ENCODE measurements around the gene CASQ1. TPM values are rescaled to one million over a fixed set of nuclear protein-coding genes. Genes with fewer than 3 reads are reported as not detected.
A peak's percentile ranks its signal among the peaks of the same experiment; 100 is the strongest.

Gene CASQ1
- total RNA-seq, 2 donors from 2014 or later: not detected

DNA sequence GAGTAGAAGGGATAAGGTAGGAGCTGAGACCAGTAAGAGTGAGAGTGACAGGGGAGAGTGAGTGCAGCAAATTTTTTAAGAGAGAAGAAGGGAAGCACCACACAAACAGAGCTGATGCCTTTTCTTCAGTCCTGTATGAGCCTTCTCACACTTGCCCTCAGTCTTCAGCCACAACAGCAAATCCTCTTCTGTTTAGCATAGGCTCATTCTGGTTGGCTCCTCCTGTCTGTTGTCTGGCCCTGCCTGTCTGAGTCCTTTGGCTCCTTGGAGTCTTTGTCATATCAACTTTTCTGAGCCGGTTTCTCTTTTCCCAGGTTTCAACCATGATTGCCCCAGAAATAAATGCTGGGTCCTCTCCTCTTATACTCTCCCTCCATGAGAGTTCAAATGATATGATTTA is 12.7 kb upstream of the CASQ1 start:
- no peak for ATAC-seq

DNA sequence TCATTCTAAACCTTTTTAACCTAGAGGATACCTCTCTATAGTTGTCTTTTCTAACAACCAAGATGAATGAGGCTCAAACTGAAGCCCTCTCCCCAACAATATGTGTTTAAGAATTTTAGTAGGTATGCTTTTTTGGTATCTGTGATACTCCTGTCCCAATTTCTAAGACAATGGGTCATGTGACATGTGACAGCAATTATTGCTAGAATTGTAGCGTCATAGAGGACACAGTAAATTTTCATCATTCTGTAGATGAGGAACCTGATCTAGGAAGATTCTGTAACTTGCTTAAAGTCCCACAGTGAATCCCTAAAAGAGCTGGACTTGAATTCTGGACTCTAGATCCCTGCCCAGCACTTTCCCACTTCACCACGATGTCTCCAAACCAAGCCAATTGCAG is 11.6 kb upstream of the CASQ1 start:
- peaks cover 5% of the 10 kb centered on the region for H3K4me1 Mint-ChIP-seq
- ATAC-seq (no peak), DNase-seq (no peak)
- peaks cover 2% of the 10 kb centered on the region for H3K36me3 Mint-ChIP-seq (ENCODE audit: low read depth)
- no peak overlapping the region for H3K4me3 Mint-ChIP-seq
- no peaks in the 10 kb centered on the region for H3K9me3 ChIP-seq (ENCODE audit: control insufficient read depth, low read length, poor library complexity, severe bottlenecking)
- H3K27me3 Mint-ChIP-seq: peaks cover 61% of the 10 kb centered on the region
- no peak overlapping the region for H3K27ac Mint-ChIP-seq

More for the DNA sequence above, 12.7 kb upstream of the CASQ1 start:
- Mint-ChIP-seq H3K4me1 (peaks cover 10% of the 10 kb centered on the region), H3K4me3 (no peak overlapping the region), H3K27me3 (peaks cover 65% of the 10 kb centered on the region), H3K27ac (no peak overlapping the region), H3K36me3 (ENCODE audit: low read depth) (peaks cover 2% of the 10 kb centered on the region)
- no peak for DNase-seq
- no peaks in the 10 kb centered on the region for H3K9me3 ChIP-seq (ENCODE audit: control insufficient read depth, low read length, poor library complexity, severe bottlenecking)

DNA sequence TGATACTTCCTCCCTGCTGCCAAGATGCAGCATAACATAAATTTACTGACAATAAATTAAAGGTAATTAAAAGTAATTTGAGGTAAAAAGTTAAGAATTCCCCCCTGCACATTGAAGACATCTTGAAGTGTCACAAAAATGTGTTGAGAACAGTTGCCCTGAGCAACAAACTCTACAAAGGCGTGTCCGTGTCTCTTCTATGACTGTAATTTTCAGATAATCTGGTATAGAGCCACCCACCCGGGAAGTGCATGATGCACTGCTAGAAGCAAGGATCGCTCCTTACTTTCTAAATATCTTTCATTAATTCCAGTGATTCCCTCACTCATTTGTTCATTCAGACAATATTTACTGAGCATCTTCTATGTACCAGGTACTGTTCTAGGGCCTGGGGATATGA is 11.0 kb upstream of the CASQ1 start:
- no peak for ATAC-seq
- no peaks in the 10 kb centered on the region for H3K9me3 ChIP-seq (ENCODE audit: control insufficient read depth, low read length, poor library complexity, severe bottlenecking)
- no peak for DNase-seq
- Mint-ChIP-seq H3K36me3 (ENCODE audit: low read depth) (peaks cover 2% of the 10 kb centered on the region), H3K27ac (no peak overlapping the region), H3K4me1 (peaks cover 4% of the 10 kb centered on the region), H3K27me3 (peaks cover 55% of the 10 kb centered on the region), H3K4me3 (no peak overlapping the region)

DNA sequence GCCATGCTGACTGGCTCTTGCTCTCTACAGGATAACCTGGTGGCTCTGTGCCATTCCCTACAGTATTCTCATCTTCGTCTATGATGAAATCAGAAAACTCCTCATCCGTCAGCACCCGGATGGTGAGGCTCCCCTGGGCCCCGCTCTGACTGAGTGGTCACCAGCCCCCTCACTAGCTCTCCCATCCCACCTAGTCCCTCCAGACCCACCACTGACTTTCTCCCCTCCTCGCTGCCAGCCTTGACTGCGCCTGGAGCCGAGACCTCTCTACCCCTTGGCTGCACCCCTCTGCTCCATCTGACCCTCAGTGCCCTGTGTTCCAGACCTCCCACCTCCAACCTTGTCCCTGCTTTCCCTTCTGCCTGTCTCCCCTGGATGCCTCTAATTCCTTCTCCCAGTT is 4.1 kb upstream of the CASQ1 start:
- Mint-ChIP-seq H3K27me3 (peaks cover 34% of the 10 kb centered on the region), H3K36me3 (ENCODE audit: low read depth) (peaks cover 5% of the 10 kb centered on the region), H3K4me1 (peaks cover 4% of the 10 kb centered on the region), H3K27ac (peak overlapping the region; percentile 43), H3K4me3 (no peak overlapping the region)
- no peak for ATAC-seq
- no peak for DNase-seq
- no peaks in the 10 kb centered on the region for H3K9me3 ChIP-seq (ENCODE audit: control insufficient read depth, low read length, poor library complexity, severe bottlenecking)

DNA sequence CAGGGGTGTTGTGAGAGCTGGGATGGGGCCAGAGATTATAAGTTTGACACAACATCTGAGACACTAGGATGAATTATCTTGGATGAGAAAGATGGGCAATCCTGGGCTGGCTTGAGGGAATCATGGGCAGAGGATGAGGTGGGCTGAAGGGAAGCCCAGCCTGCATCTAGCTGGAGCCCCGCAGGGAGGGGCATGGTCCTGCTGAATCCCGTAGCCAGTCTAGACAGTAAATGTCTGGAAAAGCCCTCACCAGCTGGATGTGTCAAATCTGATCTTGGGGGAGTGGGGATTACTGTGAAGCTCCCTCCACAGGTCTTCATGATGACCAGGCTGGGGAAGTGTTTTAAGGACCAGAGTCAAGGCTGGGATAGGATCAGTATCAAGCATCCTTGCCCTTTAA is 3.6 kb upstream of the CASQ1 start:
- H3K36me3 Mint-ChIP-seq (ENCODE audit: low read depth): peaks cover 5% of the 10 kb centered on the region
- DNase-seq (no peak), ATAC-seq (no peak)
- H3K9me3 ChIP-seq (ENCODE audit: control insufficient read depth, low read length, poor library complexity, severe bottlenecking): no peaks in the 10 kb centered on the region
- H3K27me3 Mint-ChIP-seq: peaks cover 30% of the 10 kb centered on the region
- H3K27ac Mint-ChIP-seq: peak overlapping the region; percentile 43
- peaks cover 4% of the 10 kb centered on the region for H3K4me1 Mint-ChIP-seq
- no peak overlapping the region for H3K4me3 Mint-ChIP-seq

DNA sequence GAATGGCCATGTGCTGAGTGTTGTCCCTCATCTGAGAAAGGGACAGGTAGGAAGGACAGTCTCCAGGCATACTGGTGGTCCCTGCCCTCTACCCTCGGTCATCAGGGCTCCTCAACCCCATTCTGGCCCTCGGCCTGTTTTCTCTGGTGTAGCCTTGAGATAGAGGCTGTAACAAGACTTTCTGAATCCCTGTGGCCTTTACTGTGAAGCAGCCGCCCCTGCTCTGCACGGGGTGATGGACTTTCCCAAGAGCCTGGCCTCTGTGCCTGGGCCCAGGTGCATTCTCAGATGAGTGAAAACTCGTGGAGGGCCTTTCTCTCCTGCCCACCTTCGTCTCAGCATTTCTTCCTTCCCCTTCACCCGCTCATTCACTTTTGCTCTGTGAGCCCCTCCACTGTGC is 3.0 kb upstream of the CASQ1 start:
- DNase-seq (no peak), ATAC-seq (no peak)
- Mint-ChIP-seq H3K4me1 (peaks cover 2% of the 10 kb centered on the region), H3K36me3 (ENCODE audit: low read depth) (peaks cover 3% of the 10 kb centered on the region), H3K4me3 (no peak overlapping the region), H3K27ac (no peak overlapping the region), H3K27me3 (peaks cover 26% of the 10 kb centered on the region)
- H3K9me3 ChIP-seq (ENCODE audit: control insufficient read depth, low read length, poor library complexity, severe bottlenecking): no peaks in the 10 kb centered on the region

GRCh38 chr1:160188341-160188740 is 2.0 kb upstream of the CASQ1 start:
- H3K27ac Mint-ChIP-seq: no peak overlapping the region
- peaks cover 3% of the 10 kb centered on the region for H3K36me3 Mint-ChIP-seq (ENCODE audit: low read depth)
- ATAC-seq (no peak), DNase-seq (no peak)
- no peak overlapping the region for H3K4me3 Mint-ChIP-seq
- H3K9me3 ChIP-seq (ENCODE audit: control insufficient read depth, low read length, poor library complexity, severe bottlenecking): no peaks in the 10 kb centered on the region
- peaks cover 19% of the 10 kb centered on the region for H3K27me3 Mint-ChIP-seq
- peaks cover 2% of the 10 kb centered on the region for H3K4me1 Mint-ChIP-seq

DNA sequence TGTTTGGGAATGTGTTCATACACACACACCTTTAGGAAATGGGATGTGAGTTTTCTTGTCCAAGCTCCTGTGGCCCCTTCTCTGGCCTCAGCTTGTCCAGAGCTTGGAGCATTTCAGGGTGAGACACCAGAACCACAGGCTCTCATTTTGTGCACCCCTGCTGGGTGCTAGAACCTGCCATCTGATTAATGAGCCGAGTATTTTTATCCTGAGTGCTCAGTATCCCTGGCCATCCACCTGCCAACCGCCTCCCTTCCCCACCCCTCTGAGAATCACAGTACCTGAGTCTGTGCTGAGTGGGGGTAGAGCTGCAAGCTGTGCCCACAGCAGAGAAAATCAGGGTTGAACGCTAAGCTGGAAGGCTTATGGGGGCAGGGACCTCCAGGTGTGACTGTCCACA is 1.4 kb downstream of the CASQ1 start:
- no peaks in the 10 kb centered on the region for H3K4me1 Mint-ChIP-seq
- peaks cover 13% of the 10 kb centered on the region for H3K27me3 Mint-ChIP-seq
- no peak overlapping the region for H3K4me3 Mint-ChIP-seq

DNA sequence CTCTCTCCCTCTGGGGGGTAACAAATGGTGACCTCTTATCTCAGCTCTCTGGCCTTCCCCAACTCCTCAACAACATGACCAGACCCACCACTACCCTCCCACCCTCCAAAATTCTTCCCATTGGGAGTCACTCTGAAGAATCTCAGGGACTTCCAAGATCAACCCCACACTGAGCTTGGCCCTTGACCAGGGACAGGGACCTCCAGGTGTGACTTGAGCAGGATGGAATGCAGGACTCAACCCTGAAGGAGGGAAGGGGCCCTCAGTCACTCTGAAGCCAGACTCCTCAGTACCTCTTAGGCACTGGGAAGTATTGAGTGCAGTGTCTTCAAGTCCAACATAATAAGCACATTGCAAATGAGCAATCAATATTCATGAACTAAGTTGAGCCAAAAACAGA is 1.9 kb downstream of the CASQ1 start:
- H3K36me3 Mint-ChIP-seq (ENCODE audit: low read depth): no peaks in the 10 kb centered on the region
- H3K9me3 ChIP-seq (ENCODE audit: control insufficient read depth, low read length, poor library complexity, severe bottlenecking): no peaks in the 10 kb centered on the region
- DNase-seq: no peak
- no peak overlapping the region for H3K27ac Mint-ChIP-seq
- no peaks in the 10 kb centered on the region for H3K4me1 Mint-ChIP-seq
- no peak for ATAC-seq
- peak overlapping the region; percentile 56 for H3K4me3 Mint-ChIP-seq
- H3K27me3 Mint-ChIP-seq: peaks cover 10% of the 10 kb centered on the region

More for the DNA sequence above, 1.4 kb downstream of the CASQ1 start:
- Mint-ChIP-seq H3K36me3 (ENCODE audit: low read depth) (no peaks in the 10 kb centered on the region), H3K27ac (no peak overlapping the region)
- ATAC-seq: no peak
- no peaks in the 10 kb centered on the region for H3K9me3 ChIP-seq (ENCODE audit: control insufficient read depth, low read length, poor library complexity, severe bottlenecking)
- DNase-seq: no peak

- no peak overlapping the region for H3K27ac Mint-ChIP-seq
- no peaks in the 10 kb centered on the region for H3K9me3 ChIP-seq (ENCODE audit: control insufficient read depth, low read length, poor library complexity, severe bottlenecking)
- no peaks in the 10 kb centered on the region for H3K4me1 Mint-ChIP-seq
- H3K4me3 Mint-ChIP-seq: no peak overlapping the region
- H3K27me3 Mint-ChIP-seq: peaks cover 7% of the 10 kb centered on the region
- DNase-seq: peak; percentile 63 to 81 (median 71)
- ATAC-seq: peak; percentile 91
- no peaks in the 10 kb centered on the region for H3K36me3 Mint-ChIP-seq (ENCODE audit: low read depth)
Measured at GRCh38 chr1:160193091-160193819, 2.9 kb downstream of the CASQ1 start.

DNA sequence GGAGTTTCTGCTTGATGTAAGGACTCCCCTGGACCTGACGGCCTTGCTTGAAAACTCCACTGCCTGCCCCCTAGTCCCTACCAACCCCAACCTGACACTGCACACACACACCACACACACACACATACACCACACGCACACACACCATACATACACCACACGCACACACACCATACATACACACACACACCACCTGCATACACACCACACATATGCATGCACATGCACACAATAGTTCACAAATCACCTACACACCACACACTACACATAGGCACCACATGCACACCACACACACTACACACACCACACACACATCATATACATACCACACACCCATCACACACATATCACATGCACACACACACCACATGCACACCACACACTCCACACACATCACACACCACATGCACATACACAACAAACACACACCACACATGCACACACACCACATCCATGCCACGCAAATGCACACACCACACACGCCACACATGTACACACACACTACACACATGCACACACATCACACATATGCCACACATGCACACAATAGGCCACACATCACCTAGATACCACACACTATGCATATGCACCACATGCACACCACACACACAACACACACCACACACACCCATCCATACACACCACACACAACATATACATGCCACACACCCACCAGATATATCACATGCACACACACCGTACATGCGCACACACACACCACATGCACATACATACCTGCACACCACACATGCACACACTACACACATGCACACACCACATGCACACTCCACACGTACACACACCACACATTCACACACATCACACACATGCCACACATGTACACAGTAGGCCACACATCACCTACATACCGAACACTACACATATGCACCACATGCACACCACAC is 3.7 kb downstream of the CASQ1 start:
- Mint-ChIP-seq H3K27me3 (peaks cover 3% of the 10 kb centered on the region), H3K4me3 (no peak overlapping the region), H3K27ac (no peak overlapping the region), H3K36me3 (ENCODE audit: low read depth) (no peaks in the 10 kb centered on the region), H3K4me1 (no peaks in the 10 kb centered on the region)
- DNase-seq (no peak), ATAC-seq (no peak)
- H3K9me3 ChIP-seq (ENCODE audit: control insufficient read depth, low read length, poor library complexity, severe bottlenecking): no peaks in the 10 kb centered on the region

DNA sequence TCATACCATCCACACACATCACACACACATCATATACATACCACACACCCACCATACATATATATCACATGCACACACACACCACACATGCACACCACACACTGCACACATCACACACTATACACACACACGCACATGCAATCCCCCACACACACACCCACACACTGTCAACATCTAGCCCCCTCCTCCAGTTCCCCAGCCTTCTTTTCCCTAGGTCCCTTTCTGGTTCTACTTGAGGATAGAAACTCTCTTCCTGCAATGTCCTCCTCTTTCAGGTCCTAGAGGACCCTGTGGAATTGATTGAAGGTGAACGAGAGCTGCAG is 4.3 kb downstream of the CASQ1 start:
- H3K4me1 Mint-ChIP-seq: no peaks in the 10 kb centered on the region
- ATAC-seq: no peak
- no peak for DNase-seq
- H3K36me3 Mint-ChIP-seq (ENCODE audit: low read depth): no peaks in the 10 kb centered on the region
- no peak overlapping the region for H3K27ac Mint-ChIP-seq
- H3K4me3 Mint-ChIP-seq: no peak overlapping the region
- H3K27me3 Mint-ChIP-seq: no peaks in the 10 kb centered on the region
- no peaks in the 10 kb centered on the region for H3K9me3 ChIP-seq (ENCODE audit: control insufficient read depth, low read length, poor library complexity, severe bottlenecking)

- Mint-ChIP-seq H3K4me3 (no peak overlapping the region), H3K36me3 (ENCODE audit: low read depth) (no peaks in the 10 kb centered on the region), H3K27me3 (no peaks in the 10 kb centered on the region), H3K27ac (no peak overlapping the region), H3K4me1 (peaks cover 3% of the 10 kb centered on the region)
- no peaks in the 10 kb centered on the region for H3K9me3 ChIP-seq (ENCODE audit: control insufficient read depth, low read length, poor library complexity, severe bottlenecking)
- ATAC-seq: no peak
- DNase-seq: no peak
Measured at GRCh38 chr1:160196143-160196542, 5.8 kb downstream of the CASQ1 start.
